Caco-2 (cell line): ENCODE results near the gene ENTPD7. TPM values are rescaled to one million over a fixed set of nuclear protein-coding genes. Genes with fewer than 3 reads are reported as not detected.
"Not testable (repeated sequence)": the region's sequence is repeated elsewhere in the genome, so short reads cannot be mapped to it uniquely, and the experiment has no call there.

Experiments
- BruUV-seq: library from RNA; stranded (reverse); fragments of 400-500 nt; replicated peaks from 2 replicates; lab custom pipeline; 2021; lab: Mats Ljungman, UMichigan
- CTCF ChIA-PET: fragments of 300-600 bp; sonication (Branson Sonifier 250); formaldehyde crosslinking; loops from one replicate; lab custom pipeline; 2022; ENCODE audit warnings: antibody characterized with exemption; lab: Charles Lee
- POLR2A ChIA-PET: fragments of 300-600 bp; sonication (Branson Sonifier 250); formaldehyde crosslinking; loops from one replicate; lab custom pipeline; 2022; ENCODE audit warnings: antibody characterized with exemption; lab: Charles Lee
- DNase-seq, 2 experiments: peaks; one replicate each; pipeline versions ENCODE4 v3.0.0 to v3.0.0-alpha.2; 2020 to 2022
- H3K27me3 ChIP-seq: replicated peaks from 2 replicates; pipeline ENCODE4 v1.6.0; 2011; ENCODE audit warnings: low read length; ENCODE audit not compliant: control insufficient read depth, insufficient read depth
- H3K36me3 ChIP-seq: 2 replicates; pipeline ENCODE4 v1.5.1; 2011; ENCODE audit warnings: low read length; ENCODE audit not compliant: control insufficient read depth, insufficient read depth
- H3K4me1 ChIP-seq: fragments of 250-450 bp; sonication (Bioruptor Pico); 2 replicates; pipeline ENCODE4 v1.5.1; 2020; ENCODE audit warnings: mild to moderate bottlenecking
- H3K4me3 ChIP-seq: 2 replicates; pipeline ENCODE4 v1.5.1; 2011; ENCODE audit warnings: low read depth, mild to moderate bottlenecking, control low read depth, low read length
- H3K9me3 ChIP-seq: fragments of 250-450 bp; sonication (Bioruptor Pico); 2 replicates; pipeline ENCODE4 v1.5.1; 2020; ENCODE audit warnings: mild to moderate bottlenecking, moderate library complexity
- H3K27ac Mint-ChIP-seq: one replicate; pipeline ENCODE4 v1.8.0; 2022; ENCODE audit warnings: mixed read lengths; ENCODE audit not compliant: unreplicated experiment
- H3K27me3 Mint-ChIP-seq: one replicate; pipeline ENCODE4 v1.8.0; 2022; ENCODE audit warnings: mixed read lengths; ENCODE audit not compliant: insufficient read depth, unreplicated experiment
- H3K36me3 Mint-ChIP-seq: one replicate; pipeline ENCODE4 v1.8.0; 2022; ENCODE audit warnings: mild to moderate bottlenecking, mixed read lengths; ENCODE audit not compliant: insufficient read depth, unreplicated experiment
- H3K4me1 Mint-ChIP-seq: one replicate; pipeline ENCODE4 v1.8.0; 2022; ENCODE audit warnings: low read depth, mixed read lengths; ENCODE audit not compliant: unreplicated experiment
- H3K4me3 Mint-ChIP-seq: one replicate; pipeline ENCODE4 v1.8.0; 2022; ENCODE audit warnings: mild to moderate bottlenecking, moderate library complexity, mixed read lengths; ENCODE audit not compliant: unreplicated experiment
- H3K9me3 Mint-ChIP-seq: one replicate; pipeline ENCODE4 v1.8.0; 2022; ENCODE audit warnings: mixed read lengths; ENCODE audit not compliant: unreplicated experiment
- intact Hi-C: fragments of 100-400 bp; cut with micrococcal nuclease; formaldehyde crosslinking; loops from one replicate; pipeline ENCODE4 v1.10.0; 2022; ENCODE audit not compliant: unreplicated experiment
- total RNA-seq: library from RNA; stranded (reverse); gene quantifications from 2 replicates; pipeline ENCODE4 v1.2.3, GENCODE V29; 2022
- TF ChIP-seq, protein P1 (sequence below), 2 experiments: fragments of 200-600 bp in 1 of 2; IDR thresholded peaks; 1 replicate in 1 of 2; 2 replicates in 1 of 2; pipeline versions ENCODE4 v1.5.1 to v1.8.0; 2011 to 2022; ENCODE audit warnings: antibody characterized with exemption in 1 of 2, control low read depth in 1 of 2, inconsistent platforms in 1 of 2, low read depth in 1 of 2, low read length in 1 of 2, mild to moderate bottlenecking in 1 of 2, moderate library complexity in 1 of 2; ENCODE audit not compliant: insufficient read depth in 1 of 2, severe bottlenecking in 1 of 2, unreplicated experiment in 1 of 2

ENTPD7 gene
- total RNA-seq, 1 experiment from 2014 or later = 36.0 TPM

DNA sequence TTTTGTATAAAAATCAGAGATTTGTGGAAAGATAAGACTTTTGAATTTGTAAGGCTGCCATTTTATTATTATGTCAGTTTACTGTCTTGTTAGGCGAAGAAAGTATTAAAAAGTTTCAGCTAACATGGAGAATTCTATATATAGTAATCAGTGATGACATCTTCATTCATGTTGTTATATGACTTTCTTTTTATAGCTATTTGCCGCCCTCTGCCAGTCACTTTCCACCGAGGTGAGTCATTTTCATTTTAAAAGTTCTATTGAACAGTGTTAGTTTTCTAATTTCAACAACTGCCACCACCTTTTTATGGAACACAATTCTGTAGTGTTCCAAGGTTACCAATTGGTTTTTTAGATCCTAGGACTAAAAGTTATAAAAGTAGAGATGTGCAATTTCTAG lies 84.5 kb downstream of the ENTPD7 start:
- DNase-seq = no peak
- intact Hi-C loops = no loop called here
- peaks cover 61% of the 10 kb centered on the region for H3K36me3 Mint-ChIP-seq
- no peak overlapping the region for H3K27ac Mint-ChIP-seq
- H3K27me3 ChIP-seq = no peaks in the 10 kb centered on the region
- TF ChIP-seq, protein P1, sequence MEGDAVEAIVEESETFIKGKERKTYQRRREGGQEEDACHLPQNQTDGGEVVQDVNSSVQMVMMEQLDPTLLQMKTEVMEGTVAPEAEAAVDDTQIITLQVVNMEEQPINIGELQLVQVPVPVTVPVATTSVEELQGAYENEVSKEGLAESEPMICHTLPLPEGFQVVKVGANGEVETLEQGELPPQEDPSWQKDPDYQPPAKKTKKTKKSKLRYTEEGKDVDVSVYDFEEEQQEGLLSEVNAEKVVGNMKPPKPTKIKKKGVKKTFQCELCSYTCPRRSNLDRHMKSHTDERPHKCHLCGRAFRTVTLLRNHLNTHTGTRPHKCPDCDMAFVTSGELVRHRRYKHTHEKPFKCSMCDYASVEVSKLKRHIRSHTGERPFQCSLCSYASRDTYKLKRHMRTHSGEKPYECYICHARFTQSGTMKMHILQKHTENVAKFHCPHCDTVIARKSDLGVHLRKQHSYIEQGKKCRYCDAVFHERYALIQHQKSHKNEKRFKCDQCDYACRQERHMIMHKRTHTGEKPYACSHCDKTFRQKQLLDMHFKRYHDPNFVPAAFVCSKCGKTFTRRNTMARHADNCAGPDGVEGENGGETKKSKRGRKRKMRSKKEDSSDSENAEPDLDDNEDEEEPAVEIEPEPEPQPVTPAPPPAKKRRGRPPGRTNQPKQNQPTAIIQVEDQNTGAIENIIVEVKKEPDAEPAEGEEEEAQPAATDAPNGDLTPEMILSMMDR (IDR thresholded peaks at IDR 0.05; ENCODE audit: insufficient read depth in 1 of 2, low read depth in 1 of 2, low read length in 1 of 2, severe bottlenecking in 1 of 2, unreplicated experiment in 1 of 2) = no peak
- ChIA-PET CTCF (no interaction called here), POLR2A (interaction anchor here (0.8 kb wide), 1 partner anchor 11 kb away, joined by 7 read pairs; the partner anchor contains the start of gene CUTC)
- H3K27me3 Mint-ChIP-seq = no peaks in the 10 kb centered on the region
- H3K4me1 Mint-ChIP-seq = no peaks in the 10 kb centered on the region
- H3K4me1 ChIP-seq = no peaks in the 10 kb centered on the region
- H3K36me3 ChIP-seq = peaks cover 1% of the 10 kb centered on the region
- peaks cover 6% of the 10 kb centered on the region; the same call in 1 of the 2 replicates for H3K9me3 ChIP-seq
- peaks cover 30% of the 10 kb centered on the region for H3K9me3 Mint-ChIP-seq
- no TSS peak for BruUV-seq
- H3K4me3 Mint-ChIP-seq = no peak overlapping the region
- H3K4me3 ChIP-seq = no peak overlapping the region

DNA sequence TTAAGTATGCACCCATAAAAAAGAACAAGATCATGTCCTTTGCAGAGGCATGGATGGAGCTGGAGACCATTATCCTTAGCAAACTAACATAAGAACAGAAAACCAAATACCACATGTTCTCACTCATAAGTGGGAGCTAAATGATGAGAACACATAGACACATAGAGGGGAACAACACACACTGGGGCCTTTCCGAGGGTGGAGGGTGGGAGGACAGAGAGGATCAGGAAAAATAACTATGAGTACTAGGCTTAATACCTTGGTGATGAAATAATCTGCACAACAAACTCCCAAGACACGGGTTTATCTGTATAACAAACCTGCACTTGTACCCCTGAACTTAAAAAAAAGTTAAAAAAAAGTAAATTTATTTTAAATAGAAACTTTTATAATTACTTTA lies 86.9 kb downstream of the ENTPD7 start:
- H3K4me1 ChIP-seq, CTCF ChIA-PET, H3K27me3 ChIP-seq, H3K9me3 ChIP-seq, H3K27me3 Mint-ChIP-seq, H3K9me3 Mint-ChIP-seq, H3K4me3 Mint-ChIP-seq, H3K4me3 ChIP-seq, intact Hi-C loops, H3K36me3 ChIP-seq, POLR2A ChIA-PET, DNase-seq, H3K27ac Mint-ChIP-seq, H3K4me1 Mint-ChIP-seq, BruUV-seq: not testable (repeated sequence)
- H3K36me3 Mint-ChIP-seq = peaks cover 54% of the 10 kb centered on the region

GRCh38 chr10:99748823-99749451 lies 89.6 kb downstream of the ENTPD7 start:
- peaks cover 39% of the 10 kb centered on the region for H3K36me3 Mint-ChIP-seq
- no peaks in the 10 kb centered on the region; the same call in none of the 2 replicates for H3K36me3 ChIP-seq

More at GRCh38 chr10:99748823-99749451, 89.6 kb downstream of the ENTPD7 start:
- intact Hi-C loops = no loop called here
- TF ChIP-seq, protein P1 (IDR thresholded peaks at IDR 0.05; ENCODE audit: insufficient read depth in 1 of 2, low read depth in 1 of 2, low read length in 1 of 2, severe bottlenecking in 1 of 2, unreplicated experiment in 1 of 2) = no peak
- H3K4me1 ChIP-seq = no peaks in the 10 kb centered on the region
- H3K27me3 Mint-ChIP-seq = no peaks in the 10 kb centered on the region
- H3K4me1 Mint-ChIP-seq = no peaks in the 10 kb centered on the region
- CTCF ChIA-PET = interaction anchor here (0.6 kb wide), 1 partner anchor 16 kb away, joined by 3 read pairs; no protein-coding TSS in a partner anchor
- H3K9me3 Mint-ChIP-seq = no peaks in the 10 kb centered on the region
- H3K4me3 Mint-ChIP-seq = no peak overlapping the region
- POLR2A ChIA-PET = no interaction called here
- BruUV-seq = no TSS peak
- no peak for DNase-seq
- H3K27ac Mint-ChIP-seq = no peak overlapping the region
- H3K4me3 ChIP-seq = no peak overlapping the region
- H3K27me3 ChIP-seq = no peaks in the 10 kb centered on the region
- H3K9me3 ChIP-seq = no peaks in the 10 kb centered on the region
